ENCODE results near the gene C4orf17.
"Not testable (repeated sequence)": the region's sequence is repeated elsewhere in the genome, so short reads cannot be mapped to it uniquely, and the experiment has no call there.

Gene C4orf17

DNA sequence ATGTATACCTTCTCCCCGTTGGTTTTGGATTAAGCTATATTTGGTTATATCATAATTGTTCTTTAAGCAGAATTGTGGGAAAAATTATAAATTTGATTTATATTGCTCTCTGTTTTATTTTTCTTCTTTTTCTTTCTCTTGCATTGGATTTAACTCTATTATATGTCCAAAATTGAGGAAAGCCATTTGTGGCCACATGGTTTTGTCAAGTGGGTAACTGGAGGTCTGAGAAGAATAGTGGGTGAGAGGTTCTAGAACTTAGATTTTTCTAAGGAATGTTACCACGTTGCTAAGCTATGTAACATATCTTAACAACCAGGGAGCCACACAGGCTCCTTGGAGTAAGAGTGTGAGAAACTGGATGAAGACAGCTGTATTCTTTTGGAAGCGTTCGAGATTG lies at the start of gene C4orf17:
Gene C4orf17 (plus strand): TSS at position 301 of the 400 bp plus-strand sequence. CDS start 2,061 bp downstream, outside the sequence.
- DNase-seq (ENCODE audit: low read depth in 3 of 3): no peak

DNA sequence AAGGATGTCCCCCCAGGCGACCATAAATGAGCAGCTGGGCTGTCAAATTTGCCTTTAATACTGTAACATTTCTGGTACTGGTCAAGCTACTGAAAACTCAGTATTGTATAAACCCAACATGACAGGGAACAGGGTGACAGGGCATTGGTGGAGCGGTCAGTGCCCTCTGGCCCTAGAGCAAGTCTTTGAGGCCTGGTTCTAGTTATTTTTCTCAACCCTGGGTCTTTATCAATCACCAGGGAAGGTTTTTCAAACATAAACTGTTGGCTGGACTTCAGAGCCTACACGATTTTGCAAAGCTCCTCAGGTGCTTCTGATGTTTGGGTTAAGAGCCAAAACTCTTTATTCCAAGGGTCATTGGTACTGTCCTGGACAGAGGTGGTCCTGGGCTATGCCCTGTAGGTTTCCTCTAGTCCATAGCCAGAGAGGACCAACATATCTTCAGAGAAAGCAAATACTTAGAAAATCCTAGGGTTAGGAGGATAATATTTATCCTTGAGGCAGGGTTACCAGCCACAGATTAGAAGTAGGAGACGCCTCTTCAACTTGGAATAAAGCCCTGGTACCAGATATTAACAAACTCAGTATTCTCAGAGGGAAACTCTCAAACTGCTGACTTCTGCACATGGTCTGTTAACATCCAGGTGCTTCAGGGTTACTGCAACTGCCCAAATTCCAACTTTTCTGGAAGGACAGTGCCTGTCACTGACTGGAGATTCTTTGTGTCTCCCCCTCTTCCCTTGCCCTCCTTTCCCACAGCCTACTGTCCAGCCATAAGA lies 49.0 kb upstream of the C4orf17 start:
- DNase-seq (ENCODE audit: low read depth in 3 of 3): no peak

DNA sequence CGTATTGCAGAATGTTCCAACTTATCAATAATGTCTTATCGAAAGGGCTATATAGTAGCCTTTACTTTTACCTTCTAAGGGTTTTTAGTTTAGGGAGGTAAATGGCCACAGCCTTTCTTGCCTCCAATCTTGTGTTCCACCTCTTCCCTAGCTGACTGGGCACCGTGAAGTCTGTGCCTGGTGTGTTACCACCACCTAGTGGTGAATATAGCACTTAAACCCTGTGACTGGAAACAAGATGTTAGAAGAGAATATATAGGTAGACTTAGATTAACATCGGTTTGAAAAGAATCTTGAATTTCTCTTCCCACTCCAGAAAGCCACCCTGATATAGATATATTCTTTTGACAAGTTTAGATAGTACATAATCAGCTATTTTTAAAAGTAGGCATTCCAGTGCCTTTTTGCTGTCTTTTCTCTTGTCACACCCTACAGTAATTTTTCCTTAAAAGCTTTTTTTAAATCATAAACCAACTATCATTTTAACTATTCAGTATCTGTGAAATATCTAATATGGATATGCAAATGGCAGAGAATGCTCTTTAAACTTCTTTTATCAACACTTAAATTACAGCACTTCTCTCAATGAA lies 47.9 kb upstream of the C4orf17 start:
- peak in 2 of 3 experiments; percentile 8 to 15 for DNase-seq (ENCODE audit: low read depth in 3 of 3)

- no peak for DNase-seq (ENCODE audit: low read depth in 3 of 3)
Measured at GRCh38 chr4:99463566-99463965, 47.3 kb upstream of the C4orf17 start.

DNA sequence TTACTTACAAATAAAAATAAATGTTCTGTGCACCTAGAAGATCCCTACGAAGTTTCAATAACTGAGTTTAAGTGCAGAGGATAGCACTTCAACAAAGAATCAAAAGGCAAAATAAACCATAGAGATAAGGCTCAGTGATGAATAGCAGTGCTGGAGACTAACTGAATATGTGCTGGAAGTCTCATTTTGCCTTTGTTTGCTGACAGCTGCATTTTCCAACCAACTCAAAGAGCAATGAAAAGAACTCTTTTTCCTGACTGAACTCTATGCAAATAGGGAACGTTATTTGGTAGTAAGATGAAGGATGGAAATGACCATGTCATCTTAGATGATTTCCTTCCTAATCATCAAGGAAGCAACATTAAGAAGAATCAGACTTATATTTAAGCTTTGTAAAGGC lies 42.9 kb upstream of the C4orf17 start:
- no peak for DNase-seq (ENCODE audit: low read depth in 3 of 3)

- DNase-seq (ENCODE audit: low read depth in 3 of 3): no peak
Measured at GRCh38 chr4:99468889-99469288, 41.9 kb upstream of the C4orf17 start.

- no peak for DNase-seq (ENCODE audit: low read depth in 3 of 3)
Measured at GRCh38 chr4:99471349-99471748, 39.5 kb upstream of the C4orf17 start.

DNA sequence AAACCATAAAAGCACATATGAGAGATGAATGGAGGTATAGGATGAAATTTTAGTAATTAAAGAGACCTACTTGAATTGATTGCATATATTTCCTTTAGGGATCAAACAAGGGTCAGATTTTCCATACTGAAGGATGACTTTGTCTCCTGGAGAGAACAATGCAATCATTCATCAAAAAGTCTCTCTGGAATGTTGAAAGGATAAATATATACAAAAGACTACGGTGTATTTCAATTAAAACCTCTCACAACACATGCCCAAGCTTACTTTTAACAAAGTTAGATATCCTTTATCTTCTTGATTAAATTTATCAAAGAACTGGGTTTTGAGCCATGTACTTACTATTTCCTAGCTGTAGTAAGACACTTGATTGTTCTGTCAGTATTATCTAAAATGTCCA lies 38.9 kb upstream of the C4orf17 start:
- DNase-seq (ENCODE audit: low read depth in 3 of 3): no peak

- no peak for DNase-seq (ENCODE audit: low read depth in 3 of 3)
Measured at GRCh38 chr4:99473131-99473530, 37.7 kb upstream of the C4orf17 start.

DNA sequence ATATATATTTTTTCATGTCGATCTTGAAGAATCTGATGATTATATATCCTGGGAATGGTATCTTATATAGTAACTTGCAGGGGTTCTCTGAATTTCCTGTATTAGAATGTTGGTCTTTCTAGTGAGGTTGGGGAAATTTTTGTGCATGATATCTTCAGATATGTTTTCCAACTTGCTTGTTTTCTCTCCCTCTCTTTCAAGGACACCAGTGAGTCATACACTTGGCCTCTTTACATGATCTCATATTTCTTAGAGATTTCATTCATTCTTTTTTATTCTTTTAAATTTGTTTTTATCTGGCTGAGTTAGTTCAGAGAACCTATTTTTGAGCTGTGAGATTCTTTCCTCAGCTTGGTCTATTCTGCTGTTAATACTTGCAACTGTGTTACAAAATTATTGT lies 27.2 kb upstream of the C4orf17 start:
- no peak for DNase-seq (ENCODE audit: low read depth in 3 of 3)

DNA sequence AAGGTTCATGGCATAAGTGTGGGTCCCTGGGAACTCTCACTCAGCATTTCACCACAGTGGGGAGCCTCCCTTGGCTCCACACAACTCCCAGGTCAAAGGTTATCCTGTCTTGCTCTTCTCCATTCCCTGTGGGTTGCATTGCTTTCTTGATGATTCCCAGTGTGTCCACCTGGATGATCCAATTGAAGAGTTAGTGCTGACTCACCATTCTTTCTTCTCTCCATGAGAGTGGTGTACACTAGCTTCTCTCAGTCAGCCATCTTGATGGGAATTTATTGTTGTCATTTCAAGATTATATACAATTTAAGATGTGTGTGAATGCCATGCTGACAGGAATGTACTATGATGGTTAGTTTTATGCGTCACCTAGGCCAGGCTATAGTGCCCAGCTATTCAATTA lies 25.6 kb upstream of the C4orf17 start:
- DNase-seq (ENCODE audit: low read depth in 3 of 3): no peak

GRCh38 chr4:99486648-99487047 lies 24.2 kb upstream of the C4orf17 start:
- DNase-seq (ENCODE audit: low read depth in 3 of 3): not testable (repeated sequence)

DNA sequence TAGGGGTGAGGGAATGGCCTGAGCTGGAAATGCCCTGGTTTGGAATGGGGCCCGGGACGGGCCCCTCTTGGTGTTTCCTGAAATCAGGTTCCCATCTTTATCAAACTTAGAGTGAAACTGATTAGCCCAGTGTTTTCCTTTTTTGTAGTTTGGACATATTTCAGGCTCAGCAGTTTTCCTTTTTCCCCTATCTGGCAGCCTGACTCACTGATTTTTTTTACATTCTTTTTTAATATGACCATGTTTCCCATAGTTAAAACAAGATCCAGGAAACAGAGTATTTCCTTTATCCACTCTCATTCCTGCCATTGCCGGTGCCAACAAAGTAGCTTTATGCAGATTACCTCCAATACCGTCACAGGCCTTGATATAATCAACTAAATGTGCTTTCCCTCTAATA lies 20.5 kb upstream of the C4orf17 start:
- DNase-seq (ENCODE audit: low read depth in 3 of 3): no peak

GRCh38 chr4:99504804-99505502 lies 5.9 kb upstream of the C4orf17 start:
- no peak for DNase-seq (ENCODE audit: low read depth in 3 of 3)

- no peak for DNase-seq (ENCODE audit: low read depth in 3 of 3)
Measured at GRCh38 chr4:99506781-99507180, 4.0 kb upstream of the C4orf17 start.

- DNase-seq (ENCODE audit: low read depth in 3 of 3): no peak
Measured at GRCh38 chr4:99507349-99507748, 3.5 kb upstream of the C4orf17 start.

DNA sequence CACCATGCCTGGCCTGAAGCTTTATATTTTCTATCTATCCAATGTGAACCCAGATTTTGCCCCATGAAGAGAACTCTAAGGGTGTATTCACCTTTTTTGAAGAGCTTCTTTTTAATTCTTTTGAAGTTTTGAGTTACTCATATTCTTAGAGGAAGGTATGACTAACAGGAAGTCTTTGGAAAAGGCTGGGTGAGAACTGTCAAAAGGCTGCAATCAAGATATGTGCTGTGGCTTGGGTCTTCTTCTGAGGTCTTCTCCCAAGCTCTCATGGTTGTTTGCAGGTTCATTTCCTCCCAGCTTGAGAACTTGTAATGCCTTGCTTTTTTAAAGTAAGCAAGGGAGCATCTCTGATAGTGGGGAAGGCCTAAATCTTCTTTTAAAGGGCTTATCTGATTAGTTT lies 3.1 kb upstream of the C4orf17 start:
- DNase-seq (ENCODE audit: low read depth in 3 of 3): peak in 1 of 3 experiments; percentile 23

DNA sequence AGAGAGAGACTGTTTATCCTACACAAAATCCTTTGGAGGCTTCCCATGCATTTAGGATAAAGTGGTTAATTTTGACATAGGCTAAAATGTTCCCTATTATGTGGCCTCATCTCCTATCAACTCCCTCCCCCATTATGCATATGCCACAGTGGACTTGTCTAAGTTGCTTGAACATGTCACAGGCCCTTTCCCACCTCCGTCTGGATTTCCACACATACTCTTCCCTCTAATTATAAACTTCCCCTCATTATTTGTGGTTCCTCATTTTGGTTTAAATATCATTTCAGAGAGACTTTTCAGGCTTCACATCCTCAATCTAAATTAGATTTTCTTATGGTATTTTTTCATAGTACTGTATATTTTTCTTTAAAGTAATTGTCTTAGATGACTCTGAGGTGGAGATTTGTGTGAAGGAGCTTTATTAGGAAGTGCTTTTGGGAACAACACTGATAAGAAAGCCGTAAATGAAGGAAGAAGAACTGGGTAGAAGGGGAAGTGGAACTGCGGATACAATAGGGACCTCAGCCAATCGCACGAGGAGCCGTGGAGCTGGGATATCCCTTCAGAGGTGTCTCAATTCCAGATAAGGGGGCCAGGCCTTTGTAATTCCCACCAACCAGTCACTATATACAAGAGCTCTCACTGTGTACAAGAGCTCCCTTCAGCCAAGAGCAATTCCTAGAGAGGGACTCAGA lies 7.9 kb downstream of the C4orf17 start:
- DNase-seq (ENCODE audit: low read depth in 3 of 3): no peak

- no peak for DNase-seq (ENCODE audit: low read depth in 3 of 3)
Measured at GRCh38 chr4:99529228-99529627, 18.4 kb downstream of the C4orf17 start.

DNA sequence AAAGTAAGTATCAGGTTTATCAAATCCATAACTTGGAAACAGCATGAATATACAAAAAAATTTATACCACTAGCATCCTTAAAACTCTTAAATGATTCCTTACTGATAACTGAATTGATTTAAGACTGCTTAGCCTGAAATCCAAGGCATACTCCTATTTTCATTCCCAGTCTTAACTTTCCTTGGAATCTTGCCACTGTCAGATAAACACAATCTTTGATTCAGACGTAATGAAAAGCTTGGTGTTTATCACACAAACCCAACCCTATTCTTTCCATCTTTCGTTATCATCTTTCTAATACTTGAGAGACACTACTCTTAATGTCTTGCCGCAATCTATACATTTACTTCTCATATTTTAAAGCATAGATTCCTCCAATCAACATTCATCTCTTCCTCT lies 19.1 kb downstream of the C4orf17 start:
- DNase-seq (ENCODE audit: low read depth in 3 of 3): no peak

DNA sequence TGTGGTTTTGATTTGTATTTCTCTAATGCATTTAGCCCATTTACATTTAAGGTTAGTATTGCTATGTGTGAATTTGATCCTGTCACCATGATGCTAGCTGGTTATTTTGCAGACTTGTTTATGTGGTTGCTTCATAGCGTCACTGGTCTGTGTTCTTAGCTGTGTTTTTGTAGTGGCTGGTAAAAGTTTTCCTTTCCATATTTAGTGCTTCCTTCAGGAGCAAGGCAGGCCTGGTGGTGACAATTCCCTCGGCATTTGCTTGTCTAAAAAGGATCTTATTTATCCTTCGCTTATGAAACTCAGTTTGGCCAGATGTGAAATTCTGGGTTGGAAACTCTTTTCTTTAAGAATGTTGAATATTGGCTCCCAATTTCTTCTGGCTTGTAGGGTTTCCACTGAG lies 23.9 kb downstream of the C4orf17 start:
- DNase-seq (ENCODE audit: low read depth in 3 of 3): not testable (repeated sequence)

GRCh38 chr4:99536271-99536670 lies 25.4 kb downstream of the C4orf17 start:
- no peak for DNase-seq (ENCODE audit: low read depth in 3 of 3)
